ENCODE measurements around the gene NUDT7.

The NUDT7 gene

GRCh38 chr16:77690416-77690815, 31.9 kb upstream of the NUDT7 start:
- Histone ChIP-seq H2BK5ac (ENCODE audit: low read depth, low read length, poor library complexity, severe bottlenecking) (no peak overlapping the region), H4K91ac (ENCODE audit: low read length) (no peak overlapping the region)
- WGBS, result 72% methylated on average over 5 of the region's 7 CpGs

GRCh38 chr16:77692612-77693011, 29.7 kb upstream of the NUDT7 start:
- Histone ChIP-seq H3K36me3 (ENCODE audit: control insufficient read depth in 1 of 2, insufficient read depth in 2 of 2, low read depth in 1 of 2, low read length in 2 of 2) (no peaks in the 10 kb centered on the region), H3K23ac (ENCODE audit: low read length in 2 of 2) (no peak overlapping the region), H3K4me2 (ENCODE audit: low read length, poor library complexity, severe bottlenecking) (no peak overlapping the region), H2BK15ac (ENCODE audit: low read depth, poor library complexity, severe bottlenecking) (no peak overlapping the region), H2AFZ (ENCODE audit: low read depth, low read length) (no peak overlapping the region), H3K27ac (ENCODE audit: low read length, poor library complexity, severe bottlenecking) (no peak overlapping the region), H3K9ac (ENCODE audit: low read length) (no peak overlapping the region), H2BK120ac (ENCODE audit: low read depth, low read length) (no peak overlapping the region), H3K14ac (ENCODE audit: low read length in 2 of 2) (no peak overlapping the region), H3K4ac (ENCODE audit: low read depth in 1 of 2, low read length in 2 of 2) (no peak overlapping the region), H3K4me1 (ENCODE audit: control insufficient read depth, insufficient read depth, low read depth, low read length) (no peaks in the 10 kb centered on the region), H3K27me3 (ENCODE audit: control insufficient read depth in 1 of 2, insufficient read depth in 1 of 2, low read length in 2 of 2) (peaks cover 0 to 15% of the 10 kb centered on the region in 2 experiments), H3K18ac (ENCODE audit: low read depth in 1 of 2, low read length in 2 of 2) (no peak overlapping the region), H4K91ac (ENCODE audit: low read length) (no peak overlapping the region), H2AK5ac (ENCODE audit: low read length, severe bottlenecking) (no peak overlapping the region), H3K4me3 (ENCODE audit: insufficient read depth in 1 of 2, low read depth in 1 of 2, low read length in 2 of 2) (no peak overlapping the region), H4K8ac (ENCODE audit: low read length) (no peak overlapping the region), H3K9me3 (ENCODE audit: control insufficient read depth, low read length) (no peaks in the 10 kb centered on the region), H2BK5ac (ENCODE audit: low read depth, low read length, poor library complexity, severe bottlenecking) (no peak overlapping the region), H2BK12ac (ENCODE audit: low read length in 2 of 2) (no peak overlapping the region), H3K79me1 (replicated peaks; ENCODE audit: low read length, poor library complexity, severe bottlenecking) (no peaks in the 10 kb centered on the region)
- DNase-seq, result no peak
- 100% methylated on average over 1 of the region's 1 CpG for WGBS

More at GRCh38 chr16:77690416-77690815, 31.9 kb upstream of the NUDT7 start:
- Histone ChIP-seq H3K4me1 (ENCODE audit: control insufficient read depth, insufficient read depth, low read depth, low read length) (no peaks in the 10 kb centered on the region), H2BK12ac (ENCODE audit: low read length in 2 of 2) (no peak overlapping the region), H2BK15ac (ENCODE audit: low read depth, poor library complexity, severe bottlenecking) (no peak overlapping the region), H3K27ac (ENCODE audit: low read length, poor library complexity, severe bottlenecking) (no peak overlapping the region), H3K27me3 (ENCODE audit: control insufficient read depth in 1 of 2, insufficient read depth in 1 of 2, low read length in 2 of 2) (peaks cover 0 to 19% of the 10 kb centered on the region in 2 experiments), H3K9ac (ENCODE audit: low read length) (no peak overlapping the region), H3K18ac (ENCODE audit: low read depth in 1 of 2, low read length in 2 of 2) (no peak overlapping the region), H3K79me1 (replicated peaks; ENCODE audit: low read length, poor library complexity, severe bottlenecking) (no peaks in the 10 kb centered on the region), H3K4me2 (ENCODE audit: low read length, poor library complexity, severe bottlenecking) (no peak overlapping the region), H3K9me3 (ENCODE audit: control insufficient read depth, low read length) (no peaks in the 10 kb centered on the region), H2AK5ac (ENCODE audit: low read length, severe bottlenecking) (no peak overlapping the region), H3K36me3 (ENCODE audit: control insufficient read depth in 1 of 2, insufficient read depth in 2 of 2, low read depth in 1 of 2, low read length in 2 of 2) (no peaks in the 10 kb centered on the region), H4K8ac (ENCODE audit: low read length) (no peak overlapping the region), H2BK120ac (ENCODE audit: low read depth, low read length) (no peak overlapping the region), H3K4me3 (ENCODE audit: insufficient read depth in 1 of 2, low read depth in 1 of 2, low read length in 2 of 2) (no peak overlapping the region), H2AFZ (ENCODE audit: low read depth, low read length) (no peak overlapping the region), H3K23ac (ENCODE audit: low read length in 2 of 2) (no peak overlapping the region), H3K4ac (ENCODE audit: low read depth in 1 of 2, low read length in 2 of 2) (no peak overlapping the region), H3K14ac (ENCODE audit: low read length in 2 of 2) (peak overlapping the region in 1 of 2 experiments; percentile 41)
- DNase-seq, result no peak

GRCh38 chr16:77696149-77696548, 26.2 kb upstream of the NUDT7 start:
- Histone ChIP-seq H3K4ac (ENCODE audit: low read depth in 1 of 2, low read length in 2 of 2) (no peak overlapping the region), H3K27me3 (ENCODE audit: control insufficient read depth in 1 of 2, insufficient read depth in 1 of 2, low read length in 2 of 2) (no peaks in the 10 kb centered on the region), H4K91ac (ENCODE audit: low read length) (no peak overlapping the region), H3K14ac (ENCODE audit: low read length in 2 of 2) (no peak overlapping the region), H3K9me3 (ENCODE audit: control insufficient read depth, low read length) (no peaks in the 10 kb centered on the region), H2AK5ac (ENCODE audit: low read length, severe bottlenecking) (no peak overlapping the region), H3K79me1 (replicated peaks; ENCODE audit: low read length, poor library complexity, severe bottlenecking) (no peaks in the 10 kb centered on the region), H2AFZ (ENCODE audit: low read depth, low read length) (no peak overlapping the region), H3K4me2 (ENCODE audit: low read length, poor library complexity, severe bottlenecking) (no peak overlapping the region), H2BK12ac (ENCODE audit: low read length in 2 of 2) (no peak overlapping the region), H3K4me1 (ENCODE audit: control insufficient read depth, insufficient read depth, low read depth, low read length) (no peaks in the 10 kb centered on the region), H2BK5ac (ENCODE audit: low read depth, low read length, poor library complexity, severe bottlenecking) (no peak overlapping the region), H4K8ac (ENCODE audit: low read length) (no peak overlapping the region), H3K18ac (ENCODE audit: low read depth in 1 of 2, low read length in 2 of 2) (no peak overlapping the region), H3K27ac (ENCODE audit: low read length, poor library complexity, severe bottlenecking) (no peak overlapping the region), H2BK15ac (ENCODE audit: low read depth, poor library complexity, severe bottlenecking) (no peak overlapping the region), H2BK120ac (ENCODE audit: low read depth, low read length) (no peak overlapping the region), H3K4me3 (ENCODE audit: insufficient read depth in 1 of 2, low read depth in 1 of 2, low read length in 2 of 2) (no peak overlapping the region), H3K36me3 (ENCODE audit: control insufficient read depth in 1 of 2, insufficient read depth in 2 of 2, low read depth in 1 of 2, low read length in 2 of 2) (no peaks in the 10 kb centered on the region), H3K23ac (ENCODE audit: low read length in 2 of 2) (no peak overlapping the region), H3K9ac (ENCODE audit: low read length) (no peak overlapping the region)
- peak; percentile 53 for DNase-seq

GRCh38 chr16:77700846-77701245, 21.5 kb upstream of the NUDT7 start:
- WGBS, result no CpG with 5 or more reads among the region's 1 CpG
- no peak overlapping the region for H3K27ac ChIP-seq (ENCODE audit: low read length, poor library complexity, severe bottlenecking)

More at GRCh38 chr16:77700846-77701245, 21.5 kb upstream of the NUDT7 start:
- H3K27me3 ChIP-seq (ENCODE audit: control insufficient read depth in 1 of 2, insufficient read depth in 1 of 2, low read length in 2 of 2), result no peaks in the 10 kb centered on the region
- no peak overlapping the region for H3K14ac ChIP-seq (ENCODE audit: low read length in 2 of 2)
- H4K91ac ChIP-seq (ENCODE audit: low read length), result no peak overlapping the region
- H4K8ac ChIP-seq (ENCODE audit: low read length), result no peak overlapping the region
- no peak overlapping the region for H2AFZ ChIP-seq (ENCODE audit: low read depth, low read length)
- H2BK12ac ChIP-seq (ENCODE audit: low read length in 2 of 2), result no peak overlapping the region
- H3K4me2 ChIP-seq (ENCODE audit: low read length, poor library complexity, severe bottlenecking), result no peak overlapping the region
- no peak overlapping the region for H3K9ac ChIP-seq (ENCODE audit: low read length)
- H2BK120ac ChIP-seq (ENCODE audit: low read depth, low read length), result no peak overlapping the region
- no peaks in the 10 kb centered on the region for H3K4me1 ChIP-seq (ENCODE audit: control insufficient read depth, insufficient read depth, low read depth, low read length)
- H3K4ac ChIP-seq (ENCODE audit: low read depth in 1 of 2, low read length in 2 of 2), result no peak overlapping the region
- no peak overlapping the region for H3K18ac ChIP-seq (ENCODE audit: low read depth in 1 of 2, low read length in 2 of 2)
- H2BK5ac ChIP-seq (ENCODE audit: low read depth, low read length, poor library complexity, severe bottlenecking), result no peak overlapping the region
- H2BK15ac ChIP-seq (ENCODE audit: low read depth, poor library complexity, severe bottlenecking), result no peak overlapping the region
- H3K4me3 ChIP-seq (ENCODE audit: insufficient read depth in 1 of 2, low read depth in 1 of 2, low read length in 2 of 2), result no peak overlapping the region
- H3K79me1 ChIP-seq (replicated peaks; ENCODE audit: low read length, poor library complexity, severe bottlenecking), result no peaks in the 10 kb centered on the region
- no peaks in the 10 kb centered on the region for H3K9me3 ChIP-seq (ENCODE audit: control insufficient read depth, low read length)
- H3K36me3 ChIP-seq (ENCODE audit: control insufficient read depth in 1 of 2, insufficient read depth in 2 of 2, low read depth in 1 of 2, low read length in 2 of 2), result no peaks in the 10 kb centered on the region
- no peak overlapping the region for H2AK5ac ChIP-seq (ENCODE audit: low read length, severe bottlenecking)
- no peak for DNase-seq
- H3K23ac ChIP-seq (ENCODE audit: low read length in 2 of 2), result no peak overlapping the region
